ENCODE results near the gene CCDC85A.

DNA sequence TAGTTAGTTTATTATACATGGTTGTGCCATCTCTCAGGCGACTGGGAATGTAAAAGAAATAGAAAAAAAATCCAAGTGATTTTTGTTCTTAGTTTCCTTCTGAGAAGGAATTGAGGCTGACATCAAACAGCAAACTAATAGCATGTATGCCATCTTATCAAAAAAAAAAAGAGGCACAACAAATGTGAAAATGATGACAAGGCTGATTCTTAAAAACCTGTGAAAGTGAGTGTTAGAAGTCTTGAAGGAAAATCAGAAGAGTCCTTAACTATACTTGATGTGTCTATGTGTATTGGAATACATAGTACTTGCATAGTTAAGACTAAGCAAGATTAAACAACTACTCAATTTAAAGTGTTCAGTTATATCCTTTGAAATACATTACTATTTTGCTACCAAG is 161.0 kb downstream of the CCDC85A start:
- TF ChIP-seq, protein P1, sequence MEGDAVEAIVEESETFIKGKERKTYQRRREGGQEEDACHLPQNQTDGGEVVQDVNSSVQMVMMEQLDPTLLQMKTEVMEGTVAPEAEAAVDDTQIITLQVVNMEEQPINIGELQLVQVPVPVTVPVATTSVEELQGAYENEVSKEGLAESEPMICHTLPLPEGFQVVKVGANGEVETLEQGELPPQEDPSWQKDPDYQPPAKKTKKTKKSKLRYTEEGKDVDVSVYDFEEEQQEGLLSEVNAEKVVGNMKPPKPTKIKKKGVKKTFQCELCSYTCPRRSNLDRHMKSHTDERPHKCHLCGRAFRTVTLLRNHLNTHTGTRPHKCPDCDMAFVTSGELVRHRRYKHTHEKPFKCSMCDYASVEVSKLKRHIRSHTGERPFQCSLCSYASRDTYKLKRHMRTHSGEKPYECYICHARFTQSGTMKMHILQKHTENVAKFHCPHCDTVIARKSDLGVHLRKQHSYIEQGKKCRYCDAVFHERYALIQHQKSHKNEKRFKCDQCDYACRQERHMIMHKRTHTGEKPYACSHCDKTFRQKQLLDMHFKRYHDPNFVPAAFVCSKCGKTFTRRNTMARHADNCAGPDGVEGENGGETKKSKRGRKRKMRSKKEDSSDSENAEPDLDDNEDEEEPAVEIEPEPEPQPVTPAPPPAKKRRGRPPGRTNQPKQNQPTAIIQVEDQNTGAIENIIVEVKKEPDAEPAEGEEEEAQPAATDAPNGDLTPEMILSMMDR (IDR thresholded peaks at IDR 0.05; ENCODE audit: low read length), result no peak
- TF ChIP-seq EZH2 (optimal IDR thresholded peaks at IDR 0.05; ENCODE audit: low read depth, low read length), result no peak
- no peak for TF ChIP-seq EZH2phosphoT487 (IDR thresholded peaks at IDR 0.05; ENCODE audit: low read length)

All from MM.1S (cell line).